HTERT RPE-1 (cell line): ENCODE measurements around the gene PTPRB.

Experiments used
- in situ Hi-C: fragments of 300-500 bp; cut with MboI; formaldehyde crosslinking; loops from 4 replicates; pipeline ENCODE4 v1.14.3; 2020; ENCODE audit warnings: low sequenced_read_pairs

Gene PTPRB

DNA sequence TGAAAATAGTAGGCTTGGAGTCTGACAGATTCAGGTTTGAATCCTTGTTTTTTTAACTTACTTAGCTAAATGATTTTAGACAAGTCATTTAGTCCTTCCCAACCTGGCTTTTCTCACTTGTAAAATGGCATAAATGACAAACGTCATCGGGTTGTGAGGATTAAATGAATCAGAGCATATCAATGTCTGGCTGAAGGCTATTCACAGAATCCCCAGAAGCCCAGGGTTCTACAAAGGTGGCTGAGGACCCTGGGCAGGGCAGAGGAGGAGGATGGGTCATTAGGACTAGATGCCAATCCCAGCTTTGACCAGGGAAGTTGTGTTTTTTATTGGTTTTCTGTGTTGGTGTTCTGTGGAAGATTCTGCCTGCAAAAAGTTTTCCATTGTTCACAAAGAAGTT is 7.6 kb upstream of the PTPRB start:
- in situ Hi-C loops: no loop called here

DNA sequence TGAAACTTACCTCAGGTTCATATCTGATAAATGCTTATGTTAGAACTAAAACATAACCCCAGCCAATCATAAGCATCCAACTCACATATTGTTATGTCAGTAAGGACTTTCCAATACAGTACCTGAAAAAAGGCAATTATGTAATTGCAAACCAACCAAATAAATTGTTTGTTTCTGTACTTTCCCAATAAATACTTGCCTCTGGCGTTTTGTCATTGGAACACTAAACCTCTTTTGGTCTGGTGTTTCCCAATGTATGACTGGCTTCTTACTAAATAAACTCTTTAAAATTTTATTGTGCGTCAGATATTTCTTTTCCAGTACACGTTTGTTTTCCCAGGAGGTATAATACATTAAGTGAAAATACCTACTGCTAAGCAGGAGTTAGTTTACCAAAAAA is 6.7 kb upstream of the PTPRB start:
- in situ Hi-C loops: no loop called here

DNA sequence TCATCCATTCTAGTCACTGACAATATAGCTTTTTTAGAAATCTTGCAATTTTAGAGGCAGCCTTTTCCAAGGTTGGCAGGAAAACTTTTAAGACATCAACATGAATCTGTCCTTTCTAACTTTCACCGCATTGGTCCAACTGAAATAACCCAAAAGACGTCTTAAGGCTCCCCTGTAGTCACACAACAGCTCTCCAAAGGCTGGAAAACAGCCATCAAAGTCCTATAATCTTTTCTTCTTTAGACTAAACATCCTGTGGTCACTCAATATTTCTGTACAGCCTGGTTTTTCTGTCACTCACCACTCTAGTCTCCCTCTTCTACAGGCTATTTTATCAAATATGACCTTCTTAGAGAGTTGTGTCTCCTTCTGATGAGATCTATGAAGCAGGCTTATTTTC is 4.5 kb upstream of the PTPRB start:
- in situ Hi-C loops: no loop called here

DNA sequence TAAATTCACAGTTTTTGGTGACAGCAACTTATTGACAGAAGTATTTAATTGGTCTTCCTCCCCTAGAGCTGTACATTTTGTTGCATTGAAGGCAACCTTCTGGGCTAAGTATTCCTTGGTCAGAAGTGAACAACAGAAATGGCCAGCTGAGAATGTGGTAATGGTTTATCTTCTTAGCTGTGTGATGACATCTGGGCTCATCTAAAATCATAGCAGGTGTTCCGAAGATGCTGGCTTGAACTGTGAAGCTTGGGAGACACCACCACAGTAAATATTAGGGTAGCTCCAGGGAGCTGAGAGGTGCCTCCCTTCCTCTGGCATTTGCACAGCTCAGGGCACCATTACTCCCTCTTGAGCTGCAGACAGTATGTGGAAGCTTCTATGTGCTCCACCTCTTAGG is 3.7 kb upstream of the PTPRB start:
- in situ Hi-C loops: no loop called here

DNA sequence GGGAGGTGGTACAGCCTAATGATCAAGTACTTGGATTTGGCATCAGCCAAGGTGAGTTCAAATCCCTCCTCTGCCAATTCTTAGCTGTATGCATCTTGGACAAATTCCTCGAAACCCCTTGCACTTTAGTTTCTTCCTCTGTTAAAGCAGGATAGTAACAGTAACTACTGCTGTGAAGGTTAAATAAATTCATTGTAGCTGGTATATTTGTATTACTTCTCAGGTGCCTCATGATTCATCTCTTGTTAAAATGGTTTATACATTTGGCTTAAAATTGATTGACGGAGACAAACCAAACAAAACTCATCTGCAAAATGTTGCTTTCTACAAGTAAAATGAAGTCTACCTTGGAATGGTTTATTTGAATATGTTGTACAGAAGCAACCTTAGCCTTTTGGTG is 2.3 kb upstream of the PTPRB start:
- in situ Hi-C loops: no loop called here

DNA sequence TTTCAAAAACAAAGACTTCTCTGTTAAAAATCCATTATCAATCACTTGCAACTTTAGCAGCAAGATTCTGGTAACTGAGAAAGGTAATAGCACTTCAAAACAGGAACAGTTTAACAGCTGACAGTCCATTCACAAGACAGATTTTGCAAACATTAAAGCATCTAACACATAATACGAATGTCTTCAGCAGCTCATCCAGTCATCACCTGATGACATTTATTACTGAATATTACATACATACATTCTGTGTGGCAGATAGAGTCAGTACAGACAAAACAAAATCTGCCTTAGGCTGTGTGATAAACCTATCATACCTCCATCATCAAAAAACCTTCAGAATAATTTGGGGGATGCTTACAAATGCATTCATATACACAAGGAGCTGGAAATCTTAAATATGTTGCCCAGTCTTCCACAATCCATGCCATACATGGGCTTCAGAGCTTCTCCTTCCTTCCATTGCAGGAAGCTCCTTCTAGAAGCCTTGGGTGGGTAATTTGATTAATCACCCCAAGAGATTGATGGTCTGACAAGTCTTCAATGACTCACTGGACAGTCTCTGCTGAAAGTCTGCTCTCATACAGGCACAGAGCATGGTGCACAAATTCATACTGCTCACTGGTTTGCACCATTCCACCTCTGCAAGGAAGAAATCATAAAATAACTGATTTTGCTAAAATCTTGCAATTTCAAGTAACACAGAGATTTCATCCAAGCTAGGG is 1.6 kb upstream of the PTPRB start:
- in situ Hi-C loops: no loop called here

DNA sequence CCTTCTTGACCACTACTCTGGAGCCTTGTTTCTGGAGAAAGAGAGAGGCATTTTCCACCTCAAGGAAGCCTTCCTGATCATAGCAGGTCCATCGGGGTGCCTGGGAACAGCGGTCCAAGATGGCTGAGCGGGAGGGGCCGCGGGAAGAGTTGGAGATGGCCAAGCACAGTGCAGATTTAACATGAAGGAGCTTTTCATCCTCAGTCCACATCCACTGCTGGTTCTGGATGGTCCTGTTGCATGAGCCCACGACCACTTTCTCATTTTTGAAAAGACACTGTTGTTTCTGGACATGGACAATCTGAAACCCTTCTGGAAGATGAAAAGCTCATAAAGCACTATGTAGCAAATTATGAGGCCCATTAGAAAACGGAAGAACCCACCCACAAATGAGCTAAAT is 1.5 kb downstream of the PTPRB start:
- in situ Hi-C loops: no loop called here

DNA sequence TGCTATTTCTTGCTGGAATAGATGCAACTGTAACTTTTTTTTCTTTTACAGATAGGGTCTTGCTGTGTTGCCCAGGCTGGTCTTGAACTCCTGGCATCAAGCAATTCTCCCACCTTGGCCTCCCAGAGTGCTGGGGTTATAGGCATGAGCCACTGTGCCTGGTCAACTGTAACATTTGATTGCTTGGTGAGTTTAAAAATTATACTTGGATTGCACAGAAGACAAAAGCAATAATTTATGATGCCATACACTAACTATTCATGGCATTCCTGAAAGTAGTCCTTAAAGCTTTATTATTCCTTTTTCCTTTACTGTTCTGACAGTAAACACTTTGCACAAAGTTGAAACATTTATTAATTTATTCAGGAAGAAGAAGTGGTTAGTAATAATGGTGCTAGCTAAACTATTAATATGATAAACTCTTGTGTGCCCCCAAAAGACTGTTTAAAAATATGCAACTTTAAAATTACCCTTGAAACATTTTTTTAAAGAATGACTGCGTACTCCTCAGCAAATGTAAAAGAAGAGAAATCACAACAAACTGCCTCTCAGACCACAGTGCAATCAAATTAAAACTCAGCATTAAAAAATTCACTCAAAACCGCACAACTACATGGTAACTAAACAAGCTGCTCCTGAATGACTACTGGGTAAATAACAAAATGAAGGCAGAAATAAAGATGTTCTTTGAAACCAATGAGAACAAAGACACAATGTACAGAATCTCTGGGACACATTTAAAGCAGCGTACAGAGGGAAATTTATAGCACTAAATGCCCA is 8.3 kb downstream of the PTPRB start:
- in situ Hi-C loops: no loop called here

DNA sequence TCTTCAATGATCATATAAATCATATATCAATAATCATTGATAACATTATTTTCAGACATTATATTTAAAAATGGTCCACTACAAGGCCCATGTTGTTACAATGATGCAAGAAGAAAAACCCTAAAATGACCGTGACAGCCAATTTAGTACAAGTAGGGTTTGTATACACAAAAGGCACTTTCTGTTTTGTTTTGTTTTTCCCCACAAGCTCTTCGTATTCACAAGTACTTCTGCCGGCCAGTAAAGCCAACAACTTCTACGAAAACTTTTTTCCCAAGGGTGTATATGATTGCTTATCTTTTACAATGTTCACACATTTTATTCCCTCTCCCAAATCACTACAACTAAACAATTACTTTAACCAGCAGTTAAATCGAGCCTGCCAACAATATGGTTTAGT is 9.6 kb downstream of the PTPRB start:
- in situ Hi-C loops: no loop called here

DNA sequence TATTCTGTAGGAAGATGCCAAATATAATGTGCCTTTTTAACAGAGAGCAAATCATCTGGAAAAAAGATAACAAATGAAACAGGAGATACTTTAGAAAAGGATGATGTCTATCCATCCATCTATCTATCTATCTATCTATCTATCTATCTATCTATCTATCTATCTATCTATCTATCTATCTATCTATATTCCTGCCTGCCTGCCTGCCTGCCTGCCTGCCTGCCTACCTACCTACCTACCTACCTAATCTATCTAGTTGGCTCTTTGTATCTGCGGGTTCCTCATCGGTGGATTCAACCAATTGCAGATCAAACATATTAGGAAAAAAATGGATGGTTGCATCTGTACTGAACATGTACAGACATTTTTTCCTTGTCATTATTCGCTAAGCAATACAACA is 11.0 kb downstream of the PTPRB start:
- in situ Hi-C loops: no loop called here

DNA sequence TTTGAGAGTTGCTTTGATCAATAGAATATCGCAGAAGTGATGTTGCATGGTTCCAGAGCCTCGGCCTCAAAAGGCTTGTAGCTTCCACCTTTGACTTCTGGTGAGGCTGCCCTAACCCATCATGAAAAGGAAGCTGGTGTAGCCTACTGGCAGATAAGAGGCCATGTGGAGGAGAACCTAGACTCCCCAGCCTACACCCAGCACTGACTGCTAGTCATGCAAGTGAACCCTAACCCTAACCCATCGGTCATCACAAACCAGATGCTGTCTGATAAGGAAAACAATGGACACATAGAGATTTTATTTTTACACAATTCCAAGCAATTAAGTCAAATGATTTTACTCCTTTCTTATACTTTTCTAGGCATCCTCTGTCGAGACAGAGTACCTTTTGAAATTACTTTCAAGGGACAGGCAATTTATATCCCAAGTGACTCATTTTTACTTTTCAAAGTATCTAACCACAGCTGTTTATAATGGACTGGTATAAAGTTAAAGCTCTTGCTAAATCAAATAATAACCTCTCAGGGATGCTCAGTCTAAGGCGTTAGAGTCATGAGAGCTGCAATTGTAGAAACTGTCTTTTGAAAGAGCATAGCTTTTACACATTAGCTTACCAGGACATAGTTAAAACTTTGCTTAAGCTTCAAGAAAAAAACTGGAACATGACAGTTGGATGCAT is 17.6 kb downstream of the PTPRB start:
- in situ Hi-C loops: no loop called here

DNA sequence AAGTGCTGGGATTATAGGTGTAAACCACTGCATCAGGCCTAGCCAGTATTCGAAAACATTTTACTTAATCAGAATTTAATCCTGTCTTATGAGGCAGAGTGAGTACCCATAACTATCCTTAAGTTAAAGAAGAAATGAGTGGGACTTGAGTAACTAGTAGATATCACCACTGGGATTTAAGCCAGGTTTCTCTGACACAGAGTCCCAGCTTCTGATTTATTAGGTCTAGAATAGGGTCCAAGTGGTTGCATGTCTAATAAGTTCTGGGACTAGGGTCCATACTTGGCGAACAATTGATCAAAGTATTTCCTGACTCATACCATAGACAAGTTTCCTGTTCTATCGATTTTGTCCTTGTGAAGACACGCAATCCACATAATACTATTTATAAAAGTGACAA is 18.9 kb downstream of the PTPRB start:
- in situ Hi-C loops: no loop called here

DNA sequence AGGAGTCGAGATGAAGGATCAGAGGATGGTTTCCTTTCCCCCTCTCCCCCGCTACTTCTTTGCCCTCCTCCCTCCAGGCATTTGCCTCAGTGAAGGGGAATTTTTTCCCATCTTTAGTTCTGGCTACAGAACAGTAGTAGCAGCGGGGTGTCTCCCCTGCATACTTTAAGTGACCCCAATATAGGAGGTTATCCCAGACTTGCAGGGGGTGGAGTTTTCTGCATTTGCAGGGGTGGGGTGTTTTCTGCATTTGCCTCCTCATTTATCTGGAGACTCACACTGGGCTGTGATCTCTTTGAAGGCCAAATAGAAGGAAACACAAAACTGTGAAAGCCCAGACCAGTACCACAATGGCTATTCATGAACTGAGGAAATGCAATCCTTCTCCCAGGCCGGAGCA is 19.8 kb downstream of the PTPRB start:
- in situ Hi-C loops: no loop called here

DNA sequence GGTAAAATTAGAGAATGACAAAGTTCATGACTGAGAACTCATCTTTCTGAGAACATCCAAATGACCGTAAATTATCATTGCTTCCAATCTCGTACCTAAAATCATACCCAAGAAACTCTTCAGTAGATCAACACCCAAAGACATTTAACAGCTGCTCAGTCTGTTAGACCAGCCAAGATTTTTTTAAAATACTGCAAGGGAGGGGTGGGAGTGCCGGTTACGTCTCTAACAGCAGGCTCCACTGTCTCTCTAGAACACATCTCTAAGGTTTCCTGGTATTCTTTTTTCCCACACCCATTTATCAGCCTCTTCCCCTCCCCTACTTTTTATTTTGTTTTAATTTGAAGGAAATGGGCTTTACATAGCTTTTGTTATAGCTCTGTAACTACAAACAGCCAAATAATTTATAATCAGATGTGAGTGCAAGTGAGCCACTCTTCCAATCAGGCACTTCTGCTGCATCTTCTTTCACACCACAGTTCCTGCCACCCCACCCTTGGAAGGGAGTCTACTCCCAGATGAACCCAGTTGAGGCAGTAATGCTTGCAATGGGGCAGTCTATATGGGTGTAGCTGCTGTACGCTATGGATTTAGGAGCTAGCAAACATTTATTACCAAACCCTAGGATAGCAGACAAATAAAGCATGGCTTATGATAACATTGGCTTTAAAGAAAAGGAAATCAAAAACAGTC is 21.9 kb downstream of the PTPRB start:
- in situ Hi-C loops: no loop called here

DNA sequence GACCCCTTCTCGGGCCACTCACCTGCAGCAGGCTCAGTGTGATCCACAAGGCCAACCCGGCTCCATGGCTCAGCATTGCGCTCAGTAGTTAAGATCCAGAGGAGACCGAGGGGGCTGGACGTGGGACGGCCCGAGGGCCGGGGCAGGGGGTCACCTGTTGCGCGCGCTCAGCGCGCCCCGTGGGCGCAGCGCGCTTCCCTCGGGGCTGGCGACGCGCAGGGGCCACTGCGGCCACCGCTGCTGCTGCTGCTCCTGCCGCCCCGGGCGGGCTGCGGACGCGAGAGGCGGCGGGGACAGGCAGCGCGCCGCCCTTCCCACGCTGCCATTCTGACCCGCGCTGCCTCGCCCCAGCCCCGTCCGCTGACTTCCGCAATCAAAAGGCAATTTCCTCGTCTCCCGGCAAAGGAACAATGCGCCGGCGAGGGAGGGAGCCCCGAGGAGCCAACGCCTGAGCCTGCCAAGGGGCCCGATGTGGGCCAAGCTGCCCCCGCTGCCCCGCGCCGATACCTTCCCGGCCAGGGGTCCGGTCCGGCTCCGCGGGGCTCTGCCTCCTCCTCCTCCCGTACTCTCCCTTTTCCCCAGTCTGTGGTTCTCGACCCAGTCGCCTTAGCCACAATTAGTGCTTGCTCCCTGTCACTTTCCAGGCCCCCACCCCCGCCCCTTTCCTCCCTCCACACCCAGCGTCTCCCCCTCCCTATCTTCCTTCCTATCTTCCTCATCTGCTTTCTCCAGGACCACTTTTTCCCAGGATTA is 27.3 kb downstream of the PTPRB start:
- in situ Hi-C loops: no loop called here

DNA sequence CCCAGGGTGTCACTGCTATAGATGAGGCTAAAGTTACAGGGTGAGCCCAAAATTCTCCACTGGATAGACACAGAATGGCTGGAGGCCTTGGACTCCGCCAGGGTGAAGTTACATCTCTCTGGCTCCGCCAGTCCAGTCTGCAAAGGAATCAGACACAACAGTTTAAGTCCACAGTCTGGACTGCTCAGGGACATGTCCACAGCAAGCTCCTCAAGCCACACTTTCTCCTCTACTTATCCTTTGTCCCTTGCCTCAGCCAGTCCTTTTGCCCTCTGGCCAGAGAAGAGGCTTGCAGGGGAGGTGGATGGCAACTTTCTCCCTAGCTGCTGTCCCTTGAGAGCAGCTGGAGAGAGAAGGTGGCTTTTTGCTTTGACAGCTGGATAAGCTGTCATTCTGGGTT is 28.0 kb downstream of the PTPRB start:
- in situ Hi-C loops: no loop called here

DNA sequence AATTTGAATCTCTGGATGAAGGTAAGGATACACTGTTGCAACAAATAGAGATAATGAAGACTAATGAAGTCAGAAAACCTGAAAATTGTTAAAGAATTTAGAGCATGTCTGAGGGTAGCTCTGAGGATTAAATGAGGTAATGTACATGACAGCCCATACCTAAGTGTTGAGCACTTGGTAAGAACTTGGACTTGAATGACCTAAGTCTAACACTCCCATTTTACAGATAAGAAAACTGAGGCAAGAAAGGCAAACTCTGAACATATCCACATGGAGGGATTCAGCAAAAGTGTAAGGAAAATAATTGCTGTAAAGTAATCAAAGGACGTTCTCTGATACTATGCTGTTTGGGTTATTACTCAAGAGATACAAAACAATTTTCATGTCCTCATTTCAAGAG is 29.0 kb downstream of the PTPRB start:
- in situ Hi-C loops: no loop called here

DNA sequence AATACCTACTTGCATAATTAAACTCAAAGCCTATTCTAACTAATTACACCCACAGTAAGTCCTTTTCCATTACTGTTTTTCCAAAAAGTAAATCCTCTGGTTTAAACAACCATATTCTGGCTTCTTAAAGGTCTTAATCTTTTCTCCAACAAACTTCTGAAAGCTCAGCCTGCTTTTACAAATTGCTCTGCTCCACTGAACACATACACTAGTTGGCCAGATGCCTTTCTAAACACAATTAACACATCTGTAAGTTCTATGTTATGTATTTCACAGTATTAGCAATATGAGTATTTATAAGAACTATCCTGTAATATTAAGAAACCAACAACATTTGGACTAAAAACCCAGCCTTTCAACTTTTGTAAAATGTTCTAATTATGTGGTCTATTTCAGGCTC is 30.1 kb downstream of the PTPRB start:
- in situ Hi-C loops: no loop called here

DNA sequence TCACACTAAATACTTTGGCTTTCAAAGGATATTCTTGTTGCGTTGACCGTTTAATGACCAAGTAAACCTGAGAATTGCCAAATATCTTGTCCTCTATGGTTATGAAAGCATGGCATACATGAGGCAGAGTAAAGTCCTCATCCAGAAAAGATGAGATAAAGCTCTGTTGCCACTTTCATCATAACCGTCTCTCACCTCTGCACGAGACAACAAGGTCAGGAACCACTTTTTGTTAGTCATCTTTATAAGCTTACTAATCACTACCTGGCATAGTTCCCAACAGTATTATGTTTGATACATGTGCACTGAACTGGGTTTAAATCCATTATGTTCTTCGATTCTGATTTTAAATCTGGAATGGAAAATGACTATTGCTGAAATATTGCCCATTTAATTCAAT is 31.3 kb downstream of the PTPRB start:
- in situ Hi-C loops: no loop called here

DNA sequence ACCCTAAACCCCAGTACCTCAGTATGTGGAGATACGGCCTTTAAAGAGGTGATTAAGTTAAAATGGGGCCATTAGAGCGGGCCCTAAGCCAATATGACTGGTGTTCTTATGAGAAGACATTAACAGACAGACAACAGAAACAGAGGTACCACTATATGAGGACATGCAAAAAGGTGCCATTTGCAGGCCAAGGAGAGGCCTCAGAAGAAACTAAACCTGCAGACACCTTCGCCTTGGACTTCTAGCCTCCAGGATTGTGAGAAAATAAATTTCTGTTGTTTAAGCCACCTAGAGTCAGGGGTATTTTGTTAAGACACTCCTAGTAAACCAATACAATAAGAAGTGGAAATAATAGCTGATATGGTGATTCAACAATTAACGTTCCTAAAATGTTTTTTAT is 32.6 kb downstream of the PTPRB start:
- in situ Hi-C loops: no loop called here

DNA sequence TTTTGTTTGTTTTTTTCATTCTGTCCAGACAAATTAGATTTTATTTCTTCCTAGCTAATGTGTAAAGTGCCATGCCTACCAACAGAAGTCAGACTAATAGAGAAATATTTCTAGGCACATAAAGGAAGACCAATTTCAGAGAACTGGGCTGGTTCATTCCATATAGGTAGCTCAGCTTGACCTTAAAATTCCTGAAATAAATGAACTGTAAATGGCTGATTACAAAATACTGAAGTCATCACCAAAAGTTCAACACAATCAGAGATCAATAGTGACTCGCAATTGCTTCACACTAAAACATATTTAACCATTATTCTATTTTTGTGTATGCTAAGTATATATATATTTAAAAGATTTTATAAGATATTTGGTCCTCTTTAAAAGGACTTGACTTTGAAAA is 34.2 kb downstream of the PTPRB start:
- in situ Hi-C loops: no loop called here
